Left ventricle myocardium inferior (tissue), 1 donor: ENCODE measurements around the gene PNMT. TPM values are rescaled to one million over a fixed set of nuclear protein-coding genes. Genes with fewer than 3 reads are reported as not detected.

Experiments used
- DNase-seq: peaks from one replicate; pipeline ENCODE4 v3.0.0-alpha.2; 2020
- H3K27ac ChIP-seq: fragments of 200-600 bp; replicated peaks from 2 replicates; pipeline ENCODE4 v1.8.0; 2021
- H3K27me3 ChIP-seq: fragments of 200-600 bp; 2 replicates; pipeline ENCODE4 v1.8.0; 2021; ENCODE audit warnings: low read depth
- H3K36me3 ChIP-seq: fragments of 200-600 bp; 2 replicates; pipeline ENCODE4 v1.8.0; 2021
- H3K4me1 ChIP-seq: fragments of 200-600 bp; 2 replicates; pipeline ENCODE4 v1.8.0; 2021
- H3K4me3 ChIP-seq: fragments of 200-600 bp; 2 replicates; pipeline ENCODE4 v1.8.0; 2021; ENCODE audit warnings: mild to moderate bottlenecking, moderate library complexity
- H3K9me3 ChIP-seq: fragments of 200-600 bp; replicated peaks from 2 replicates; pipeline ENCODE4 v1.8.0; 2021
- intact Hi-C: fragments of 100-400 bp; cut with micrococcal nuclease; formaldehyde crosslinking; loops from one replicate; pipeline ENCODE4 v1.11.0; 2022
- total RNA-seq: library from RNA; stranded (reverse); fragmentation: NEBNext Ultra II Directional; extraction: Animal tissue kit (Norgen Biotek cat#: 25700); gene quantifications from one replicate; pipeline ENCODE4 v1.2.1, GENCODE V29; 2021
- TF ChIP-seq, protein P1 (sequence below): fragments of 200-600 bp; IDR thresholded peaks from 2 replicates; pipeline ENCODE4 v1.8.0; 2021; ENCODE audit warnings: antibody characterized with exemption, mild to moderate bottlenecking, borderline replicate concordance
- donor health status: DM: no; HTN: yes; CAD: no; lungs with severe emphysema.

PNMT gene
- total RNA-seq, 1 donor from 2014 or later = 7.6 TPM

DNA sequence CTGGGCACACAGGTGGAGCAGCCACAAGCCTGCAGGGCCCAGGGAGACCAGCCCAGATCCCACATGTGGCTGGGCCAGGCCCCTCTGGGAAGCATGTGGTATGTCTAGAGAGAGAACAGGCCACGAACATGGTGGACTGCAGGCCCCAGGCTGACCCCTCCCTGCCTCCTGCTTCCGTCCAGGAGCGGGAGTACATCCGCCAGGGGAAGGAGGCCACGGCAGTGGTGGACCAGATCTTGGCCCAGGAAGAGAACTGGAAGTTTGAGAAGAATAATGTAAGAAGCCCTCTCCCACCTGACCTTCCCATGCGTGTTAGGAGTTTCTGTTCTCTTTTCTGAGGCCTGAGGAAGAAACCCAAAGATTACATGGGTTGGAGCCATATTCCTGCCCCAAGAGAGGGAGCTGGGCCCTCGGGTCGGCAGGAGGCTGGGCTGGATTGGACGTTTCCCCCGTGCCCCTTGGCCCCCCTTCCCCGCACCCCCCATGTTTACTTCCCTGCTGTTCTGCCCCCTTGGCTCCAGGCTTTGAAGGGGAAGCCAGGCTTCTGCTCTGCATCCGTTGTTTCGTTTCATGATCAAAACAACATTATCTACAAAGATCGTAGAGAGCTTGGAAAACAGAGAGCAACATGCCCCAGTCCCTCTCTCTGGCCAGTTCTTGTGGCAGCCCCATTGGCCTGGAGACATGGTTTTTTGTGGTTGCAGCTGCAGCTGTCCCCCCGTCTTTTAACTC, 8.8 kb upstream of the PNMT start:
- Histone ChIP-seq H3K4me1 (peaks cover 74% of the 10 kb centered on the region), H3K27me3 (no peaks in the 10 kb centered on the region), H3K9me3 (no peaks in the 10 kb centered on the region), H3K27ac (peak overlapping the region; percentile 97), H3K4me3 (peak overlapping the region; percentile 29), H3K36me3 (peaks cover 6% of the 10 kb centered on the region)
- TF ChIP-seq, protein P1, sequence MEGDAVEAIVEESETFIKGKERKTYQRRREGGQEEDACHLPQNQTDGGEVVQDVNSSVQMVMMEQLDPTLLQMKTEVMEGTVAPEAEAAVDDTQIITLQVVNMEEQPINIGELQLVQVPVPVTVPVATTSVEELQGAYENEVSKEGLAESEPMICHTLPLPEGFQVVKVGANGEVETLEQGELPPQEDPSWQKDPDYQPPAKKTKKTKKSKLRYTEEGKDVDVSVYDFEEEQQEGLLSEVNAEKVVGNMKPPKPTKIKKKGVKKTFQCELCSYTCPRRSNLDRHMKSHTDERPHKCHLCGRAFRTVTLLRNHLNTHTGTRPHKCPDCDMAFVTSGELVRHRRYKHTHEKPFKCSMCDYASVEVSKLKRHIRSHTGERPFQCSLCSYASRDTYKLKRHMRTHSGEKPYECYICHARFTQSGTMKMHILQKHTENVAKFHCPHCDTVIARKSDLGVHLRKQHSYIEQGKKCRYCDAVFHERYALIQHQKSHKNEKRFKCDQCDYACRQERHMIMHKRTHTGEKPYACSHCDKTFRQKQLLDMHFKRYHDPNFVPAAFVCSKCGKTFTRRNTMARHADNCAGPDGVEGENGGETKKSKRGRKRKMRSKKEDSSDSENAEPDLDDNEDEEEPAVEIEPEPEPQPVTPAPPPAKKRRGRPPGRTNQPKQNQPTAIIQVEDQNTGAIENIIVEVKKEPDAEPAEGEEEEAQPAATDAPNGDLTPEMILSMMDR = no peak
- intact Hi-C loops = no loop called here
- DNase-seq = no peak

DNA sequence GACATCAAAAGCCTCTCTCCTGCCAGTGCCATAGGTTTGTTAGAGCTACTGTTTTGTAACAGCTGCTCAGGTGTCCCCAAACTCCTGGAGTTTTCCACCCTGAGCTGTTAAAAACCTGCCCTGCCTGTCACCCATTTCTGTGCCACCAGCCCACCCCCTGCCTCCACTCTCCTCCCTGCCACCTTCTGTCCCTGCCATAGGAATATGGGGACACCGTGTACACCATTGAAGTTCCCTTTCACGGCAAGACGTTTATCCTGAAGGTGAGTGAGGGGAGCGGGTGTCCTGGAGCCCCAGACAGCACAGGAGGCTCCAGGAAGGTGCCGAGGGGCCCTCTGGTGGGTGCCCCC, 8.3 kb upstream of the PNMT start:
- no peaks in the 10 kb centered on the region for H3K9me3 ChIP-seq
- no peak for DNase-seq
- H3K36me3 ChIP-seq = peaks cover 6% of the 10 kb centered on the region
- intact Hi-C loops = no loop called here
- peak overlapping the region; percentile 29 for H3K4me3 ChIP-seq
- H3K27ac ChIP-seq = peak overlapping the region; percentile 97
- H3K27me3 ChIP-seq = no peaks in the 10 kb centered on the region
- TF ChIP-seq, protein P1 = no peak
- H3K4me1 ChIP-seq = peaks cover 74% of the 10 kb centered on the region

- intact Hi-C loops = no loop called here
- TF ChIP-seq, protein P1 = no peak
- H3K4me1 ChIP-seq = peaks cover 81% of the 10 kb centered on the region
- no peaks in the 10 kb centered on the region for H3K9me3 ChIP-seq
- peaks cover under 1% of the 10 kb centered on the region for H3K27me3 ChIP-seq
- H3K36me3 ChIP-seq = peaks cover 6% of the 10 kb centered on the region
- DNase-seq = peak; percentile 69
- H3K27ac ChIP-seq = peak overlapping the region; percentile 97
- H3K4me3 ChIP-seq = peak overlapping the region; percentile 29
These were observed 7.6 kb upstream of the PNMT start for GRCh38 chr17:39660397-39661385.

- peaks cover 6% of the 10 kb centered on the region for H3K36me3 ChIP-seq
- H3K4me1 ChIP-seq = peaks cover 94% of the 10 kb centered on the region
- peak overlapping the region; percentile 97 for H3K27ac ChIP-seq
- intact Hi-C loops = no loop called here
- DNase-seq = no peak
- TF ChIP-seq, protein P1 = no peak
- H3K27me3 ChIP-seq = peaks cover 13% of the 10 kb centered on the region
- peak overlapping the region; percentile 29 for H3K4me3 ChIP-seq
- H3K9me3 ChIP-seq = no peaks in the 10 kb centered on the region
These were observed 6.3 kb upstream of the PNMT start for GRCh38 chr17:39661744-39662541.
